Activated CD4-positive, CD25-positive, alpha-beta regulatory T cell treated with anti-CD3 and anti-CD28 coated beads, Interleukin-2, amount 50 U/mL, for 24 hours (primary cell): ENCODE measurements around the gene LIPC.

Source experiments
- ATAC-seq, 2 donors: fragments of 150-1000 bp; cut with Tn5 transposase; one replicate each; pipeline ENCODE4 v1.10.0; 2021; ENCODE audit warnings: mild to moderate bottlenecking in 1 of 2, moderate library complexity in 1 of 2

Gene LIPC

DNA sequence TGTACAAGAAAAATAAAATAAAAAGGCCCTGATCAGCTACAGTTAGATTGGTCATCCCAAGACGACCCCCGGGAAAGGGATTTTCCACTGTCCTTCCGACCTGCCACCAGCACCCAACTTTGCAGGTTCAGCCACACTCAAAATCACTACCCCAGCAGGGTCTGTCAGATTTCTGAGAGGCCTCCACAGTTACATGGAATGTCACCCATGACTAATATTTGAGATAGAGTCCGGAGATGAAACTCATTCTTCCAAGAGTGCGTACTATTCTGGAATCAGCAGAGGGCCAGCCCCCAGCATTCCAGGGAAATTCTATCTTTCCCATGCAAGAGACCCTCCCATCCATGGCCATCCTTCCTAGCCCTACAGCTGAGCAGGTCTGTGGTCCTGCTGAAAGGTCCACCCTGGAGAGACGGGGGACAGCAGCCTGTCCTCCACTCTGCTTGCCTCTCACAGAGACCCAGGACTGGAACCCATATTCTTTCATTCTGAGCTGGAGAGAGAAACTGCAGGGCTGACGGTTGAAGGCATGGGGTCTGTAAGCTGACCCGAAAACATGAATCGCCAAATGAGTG is 5.8 kb downstream of the LIPC start:
- ATAC-seq: no peak

DNA sequence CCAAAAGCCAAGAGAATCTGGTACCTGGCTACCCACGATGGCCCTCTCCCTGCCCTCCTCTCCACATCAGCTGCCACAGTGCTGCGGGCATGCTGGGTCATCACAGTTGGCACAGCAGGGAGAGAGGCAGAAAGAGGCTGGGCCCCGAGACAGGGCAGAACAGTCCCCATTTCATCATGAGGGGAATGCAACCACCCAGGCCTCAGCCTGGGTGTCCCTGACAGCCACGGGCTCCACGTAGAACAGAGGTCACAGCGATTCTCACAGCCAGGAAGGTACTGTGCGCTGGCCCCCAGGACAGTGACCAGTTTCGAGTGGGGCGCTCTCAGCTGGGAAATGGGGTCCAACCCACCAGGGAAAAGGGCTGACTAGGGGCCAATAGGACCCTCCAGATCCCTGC is 6.3 kb downstream of the LIPC start:
- ATAC-seq: no peak

DNA sequence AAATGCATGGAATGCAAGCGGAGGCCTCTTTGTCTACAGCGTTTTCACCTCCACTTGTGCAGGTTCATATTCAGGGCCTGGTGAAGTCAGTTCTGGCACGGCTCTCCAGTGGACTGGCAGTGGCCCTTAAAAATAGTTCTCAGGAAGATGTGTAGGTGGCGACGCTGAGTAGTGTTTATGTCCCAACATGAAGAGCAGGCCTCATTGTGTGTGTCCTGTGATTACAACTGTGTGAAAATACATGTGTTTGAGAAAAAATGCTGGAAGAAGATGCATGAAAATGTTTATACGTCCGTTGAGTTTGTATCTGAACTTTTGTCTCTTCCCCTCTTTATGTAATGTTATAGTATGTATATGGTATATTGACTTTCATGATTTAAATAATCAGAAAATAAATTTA is 7.2 kb downstream of the LIPC start:
- peak in 1 of 2 donors; percentile 41 for ATAC-seq

DNA sequence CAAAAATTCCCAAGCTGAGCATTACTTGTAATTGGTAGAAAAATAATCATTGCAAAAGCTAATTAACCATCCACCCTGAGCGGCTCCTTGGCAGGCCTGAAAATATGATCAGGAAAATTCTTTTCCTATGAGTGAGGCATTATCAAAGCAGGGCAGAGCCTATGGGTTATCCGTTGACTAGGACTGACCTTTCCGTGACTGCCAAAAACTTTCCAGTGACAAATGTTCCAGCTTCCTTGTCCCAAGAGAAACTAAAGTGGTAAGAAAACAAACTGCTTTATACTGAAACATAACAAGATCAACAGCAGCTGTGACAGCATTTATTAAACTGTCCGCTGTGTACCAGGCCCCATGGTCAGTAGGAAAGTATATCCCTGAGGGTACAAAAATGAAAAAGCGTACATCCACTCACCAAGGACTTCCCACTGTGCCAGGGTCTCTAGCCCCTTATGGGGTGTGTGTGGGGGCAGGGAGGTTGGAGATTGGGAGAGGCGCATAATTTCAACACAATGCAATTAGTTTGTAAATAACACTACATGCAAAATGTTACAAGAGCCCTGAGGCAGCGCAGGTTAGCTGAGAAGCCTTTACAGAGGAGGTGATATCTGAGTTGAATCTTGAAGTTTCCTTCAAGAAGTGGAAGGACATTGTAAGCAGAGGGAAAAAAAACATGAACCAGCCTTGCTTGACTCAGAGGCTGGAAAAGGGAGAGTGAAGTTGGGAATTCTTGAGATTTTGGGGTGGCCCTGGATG is 8.5 kb downstream of the LIPC start:
- ATAC-seq: no peak

DNA sequence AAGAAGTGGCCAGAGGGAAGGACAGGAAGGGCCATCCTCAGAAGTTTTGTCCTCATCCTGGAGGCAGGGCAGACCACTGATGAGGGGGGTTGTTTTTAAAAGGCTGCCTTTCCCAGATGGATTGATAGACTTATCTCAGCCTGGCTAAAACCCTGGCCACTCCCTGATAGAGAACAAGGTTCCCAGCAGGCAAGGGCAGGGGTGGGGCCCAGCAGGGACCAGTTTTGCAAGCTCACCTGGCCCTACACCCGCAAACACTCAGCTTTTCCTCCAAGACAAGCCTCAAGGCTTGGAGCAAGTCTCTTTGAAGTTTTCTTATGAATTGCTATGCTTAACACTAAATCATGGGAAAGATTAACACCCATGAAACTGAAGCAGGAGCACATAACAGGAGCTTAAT is 9.1 kb downstream of the LIPC start:
- ATAC-seq: no peak

DNA sequence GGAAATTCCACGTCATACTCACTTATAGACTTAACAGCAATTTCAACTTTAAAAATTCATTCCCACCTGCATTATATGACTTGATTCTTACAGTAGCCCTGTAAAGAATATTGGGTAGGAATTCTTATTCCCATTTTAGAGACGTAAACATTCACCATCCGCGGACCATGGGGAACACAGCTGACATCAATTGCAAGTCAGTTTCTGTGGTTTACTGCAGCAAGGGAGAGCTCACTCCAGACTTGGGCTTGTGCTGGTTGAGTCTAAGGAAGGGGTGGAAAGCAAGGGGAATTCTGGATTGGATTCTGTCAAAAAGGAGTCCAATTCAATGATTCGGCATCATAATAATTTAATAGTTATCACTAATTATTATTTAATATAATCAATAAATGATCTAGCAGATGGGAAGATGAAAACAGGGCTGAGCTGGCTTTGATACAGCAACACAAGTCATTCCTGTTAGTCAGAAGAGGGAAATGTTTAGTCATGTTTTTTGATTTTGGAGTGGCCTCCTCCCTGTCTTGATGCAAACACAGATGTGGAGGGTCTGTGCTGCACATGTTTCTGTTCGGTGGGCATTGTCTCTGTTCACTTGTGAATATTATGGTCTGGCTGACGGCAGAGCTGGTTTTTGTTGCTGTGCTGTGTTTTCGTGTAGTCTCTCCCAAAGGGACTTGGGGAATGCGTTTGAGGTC is 9.7 kb downstream of the LIPC start:
- peak in 1 of 2 donors; percentile 30 for ATAC-seq

DNA sequence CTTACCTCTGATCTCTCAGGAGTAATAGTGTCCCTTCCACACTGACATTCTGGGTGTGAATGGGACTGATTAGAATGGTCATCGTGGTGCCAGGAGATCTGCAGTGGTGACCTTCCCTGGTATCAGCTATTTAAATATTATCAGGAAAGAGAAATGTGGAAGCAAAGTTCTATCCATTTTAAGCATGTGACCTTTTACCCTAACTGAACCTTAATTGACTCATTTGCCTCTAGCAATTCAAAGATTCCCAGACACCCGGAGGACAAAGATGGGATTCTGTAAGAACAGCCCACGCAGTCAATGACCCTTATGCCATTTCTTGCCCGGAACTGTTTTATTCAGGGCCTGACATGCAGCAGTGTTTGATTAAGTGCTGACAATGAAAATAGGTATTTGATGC is 10.3 kb downstream of the LIPC start:
- ATAC-seq: no peak

DNA sequence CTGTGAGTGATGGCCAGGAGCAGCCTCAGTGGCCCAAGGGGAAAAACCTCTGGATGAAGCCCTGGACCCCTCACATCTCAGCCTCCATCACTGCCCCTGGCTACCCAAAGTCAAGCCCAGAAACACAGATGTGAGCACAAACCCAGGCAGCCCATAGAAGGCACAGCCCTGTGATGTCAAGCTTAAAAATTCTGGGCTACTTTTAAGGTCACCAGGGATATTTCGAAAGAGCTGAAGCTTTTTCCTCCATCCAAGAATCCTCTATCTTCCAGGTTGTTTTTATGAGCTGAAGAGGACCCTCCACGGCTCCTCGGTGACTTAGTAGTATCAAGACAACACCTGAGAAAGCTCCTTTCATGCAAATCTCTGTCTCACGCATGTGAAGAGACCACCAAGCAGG is 11.5 kb downstream of the LIPC start:
- no peak for ATAC-seq

DNA sequence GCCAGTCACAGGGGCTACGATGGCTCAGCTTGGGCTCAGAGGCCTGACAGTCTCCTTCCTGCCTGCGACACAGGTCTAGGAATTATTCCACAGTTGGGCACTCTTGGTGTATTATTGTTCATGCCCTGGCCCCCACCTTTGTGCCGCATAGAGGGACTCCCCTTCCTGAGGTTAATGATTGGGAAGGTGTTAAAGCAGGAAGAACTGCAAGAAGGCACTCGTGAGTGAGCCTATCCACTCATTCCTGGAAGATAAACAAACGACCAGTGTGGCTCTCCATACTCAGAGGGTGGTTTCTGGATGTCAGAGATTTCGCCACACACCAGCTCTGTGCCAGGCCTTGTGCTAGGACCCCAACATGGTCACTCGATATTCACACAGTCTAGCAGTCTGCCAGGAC is 12.3 kb downstream of the LIPC start:
- ATAC-seq: no peak

DNA sequence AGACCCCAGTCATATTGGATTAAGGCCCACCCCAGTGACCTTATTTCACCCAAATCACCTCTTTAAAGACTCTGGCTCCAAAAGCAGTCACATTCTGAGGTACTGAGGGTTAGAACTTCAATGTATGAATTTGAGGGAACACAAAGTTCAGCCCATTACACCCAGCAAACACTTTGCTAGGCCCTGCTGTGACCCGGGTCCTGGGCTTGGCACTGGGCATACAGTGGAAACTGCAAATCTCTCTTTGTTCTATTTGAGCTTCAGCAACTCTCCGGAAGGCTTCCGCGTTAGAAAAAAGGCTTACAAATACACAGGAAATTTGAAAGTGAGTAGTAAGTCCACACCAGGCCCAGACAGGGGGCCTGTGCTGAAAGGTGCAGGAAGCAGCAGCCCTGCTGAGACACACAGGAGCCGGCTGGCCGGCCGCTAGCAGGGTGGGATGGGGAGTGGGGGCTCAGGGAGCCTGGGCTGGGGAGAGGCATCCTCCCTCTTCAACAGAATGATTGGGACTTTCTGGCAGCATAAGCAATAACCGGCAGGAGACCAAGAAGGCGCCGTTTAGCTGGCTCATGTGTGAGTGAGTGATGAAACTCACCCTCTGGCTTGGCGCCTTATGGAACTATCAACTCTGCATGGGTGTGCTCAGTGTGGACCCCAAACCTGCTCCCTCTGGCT is 13.0 kb downstream of the LIPC start:
- no peak for ATAC-seq

DNA sequence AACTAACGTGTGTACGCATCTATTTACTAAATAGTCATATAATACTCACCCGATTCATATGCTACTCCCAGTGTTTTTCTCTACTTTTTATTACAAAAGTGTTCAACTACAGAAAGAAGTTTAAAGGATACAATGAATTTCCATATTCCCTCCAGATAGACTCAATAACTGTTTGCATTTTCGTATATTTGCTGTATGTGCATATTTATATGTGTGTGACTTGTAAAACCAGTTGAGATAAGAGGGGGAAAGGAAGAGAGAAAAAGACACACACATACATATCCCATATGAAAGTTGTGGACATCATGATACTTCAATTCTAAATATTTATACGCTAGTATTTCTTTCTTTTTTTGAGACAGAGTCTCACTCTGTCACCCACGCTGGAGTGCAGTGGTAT is 14.1 kb downstream of the LIPC start:
- no peak for ATAC-seq

DNA sequence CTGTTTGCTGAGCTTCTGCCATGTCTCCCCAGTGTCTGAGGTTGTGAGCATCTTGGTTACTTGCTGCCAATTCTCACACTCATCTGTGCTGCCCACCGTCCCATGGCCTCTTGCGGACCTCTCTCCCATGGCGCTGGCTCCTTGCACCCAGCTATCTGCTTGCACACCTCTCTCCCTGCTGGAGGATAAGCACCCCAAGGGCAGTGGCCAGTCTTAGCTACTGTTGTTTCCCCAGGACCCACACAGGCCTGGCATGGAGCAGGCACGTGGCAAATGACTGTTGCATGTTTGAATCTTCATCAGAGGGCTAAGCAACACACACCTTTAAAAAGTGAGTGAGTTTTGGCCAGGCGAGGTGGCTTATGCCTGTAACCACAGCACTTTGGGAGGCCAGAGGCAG is 14.7 kb downstream of the LIPC start:
- ATAC-seq: no peak

DNA sequence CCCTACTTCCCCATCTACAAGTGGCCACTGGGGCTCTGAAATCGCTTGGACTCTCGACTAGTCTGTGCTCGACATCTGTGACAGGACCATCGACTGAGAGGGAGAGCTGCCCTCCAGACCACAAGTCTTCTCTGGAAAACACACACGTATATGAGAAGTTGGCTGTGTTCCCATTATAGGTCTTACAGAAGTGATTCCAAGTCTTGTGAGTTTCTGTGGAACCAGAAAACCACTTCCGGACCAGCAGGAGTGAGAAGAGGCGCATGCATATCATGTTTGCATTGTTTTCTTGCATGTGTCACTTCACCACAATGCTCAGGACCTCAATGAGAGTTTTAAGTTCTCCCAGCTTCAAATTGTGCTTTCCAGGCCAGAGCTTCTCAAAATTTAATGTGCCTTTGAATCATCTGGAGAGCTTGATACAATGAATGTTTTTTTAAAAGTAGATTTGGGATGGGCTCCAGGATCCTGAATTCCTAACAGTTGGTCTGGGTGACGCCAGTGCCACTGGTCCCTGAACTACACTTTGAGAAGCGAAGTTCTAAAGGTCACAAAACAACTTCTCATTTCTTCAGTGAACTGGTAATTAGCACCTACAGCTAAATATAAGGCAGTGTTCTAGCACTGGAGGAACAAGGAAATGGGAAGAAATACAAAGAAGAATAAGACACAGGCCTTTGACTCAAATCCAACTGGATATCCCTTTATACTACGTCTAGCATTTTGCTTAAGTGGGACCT is 15.7 kb downstream of the LIPC start:
- ATAC-seq: no peak

DNA sequence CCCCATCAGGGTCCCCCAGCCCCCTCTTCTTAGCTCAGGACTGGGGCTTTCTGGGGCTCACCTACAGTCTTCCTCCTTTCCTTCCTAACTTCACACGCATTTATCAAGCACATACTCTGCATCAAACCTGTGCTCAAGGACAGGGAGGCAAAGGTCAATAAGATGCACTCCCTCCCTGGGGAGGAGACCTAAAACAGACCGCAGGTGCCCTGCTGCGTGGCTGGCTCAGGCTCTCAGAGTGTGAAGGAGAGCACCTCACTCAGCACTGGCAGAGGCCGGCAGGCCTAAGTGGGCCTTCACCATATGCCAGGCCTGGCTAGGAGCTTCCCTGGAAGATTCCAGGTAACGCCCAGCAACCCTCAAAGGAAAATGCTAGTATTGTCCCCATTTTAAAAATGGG is 16.5 kb downstream of the LIPC start:
- ATAC-seq: no peak

DNA sequence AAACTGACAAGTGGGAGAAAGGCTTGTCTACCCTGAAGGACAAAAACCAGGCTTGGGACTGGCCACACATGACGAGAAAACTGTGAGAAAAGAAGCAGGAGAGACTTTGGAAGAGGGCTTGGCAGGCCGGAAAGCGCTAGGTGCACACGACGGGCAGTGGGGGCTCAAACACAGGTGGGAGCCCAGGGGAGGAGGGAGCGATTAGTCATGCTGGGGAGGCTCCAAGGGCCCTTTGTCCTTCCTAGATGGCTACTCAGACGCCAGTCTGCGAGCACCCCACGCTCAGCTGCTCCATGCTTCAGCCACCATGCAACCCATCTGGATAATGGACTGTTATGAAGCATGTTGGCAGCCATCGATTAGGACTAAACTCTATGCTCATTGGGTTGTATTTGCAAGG is 17.1 kb downstream of the LIPC start:
- ATAC-seq: no peak

DNA sequence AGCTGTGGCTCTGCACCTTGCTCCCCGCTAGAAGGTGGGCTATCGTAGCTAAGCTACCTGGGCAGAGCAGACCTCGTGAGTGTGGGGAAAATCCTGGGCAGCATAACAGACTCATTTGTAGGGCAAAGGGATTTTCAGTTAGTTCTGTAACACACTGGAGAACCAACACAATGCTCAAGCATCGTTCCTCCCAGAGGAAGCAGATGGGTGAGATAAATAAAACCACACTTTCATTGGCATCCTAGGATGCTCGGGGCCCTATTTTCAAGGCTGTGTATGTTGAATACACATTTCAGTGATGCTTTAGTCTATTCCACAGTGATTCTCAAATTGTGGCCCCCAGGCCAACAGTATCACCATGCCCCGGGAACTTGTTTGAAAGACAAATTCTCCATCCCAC is 20.0 kb downstream of the LIPC start:
- no peak for ATAC-seq

DNA sequence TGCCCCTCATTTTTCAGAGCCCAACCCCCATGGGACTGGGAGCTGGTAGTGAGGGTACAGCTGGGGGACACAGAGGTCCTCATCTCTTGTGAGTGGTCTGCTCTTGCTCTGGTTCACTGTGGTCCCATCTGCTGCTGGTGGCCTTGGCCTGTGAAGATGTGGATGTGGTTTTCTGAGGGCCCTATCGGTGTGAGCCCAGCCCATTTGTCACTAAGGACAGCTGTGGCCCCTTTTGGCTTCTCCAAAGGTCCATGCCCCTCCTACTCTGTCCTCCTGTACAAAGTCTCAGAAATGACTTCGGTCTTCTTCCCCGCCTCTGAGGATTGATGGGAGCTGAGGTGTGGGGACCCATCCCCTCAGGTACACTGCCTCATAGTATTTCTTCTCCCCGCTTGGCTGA is 21.0 kb downstream of the LIPC start:
- ATAC-seq: no peak

DNA sequence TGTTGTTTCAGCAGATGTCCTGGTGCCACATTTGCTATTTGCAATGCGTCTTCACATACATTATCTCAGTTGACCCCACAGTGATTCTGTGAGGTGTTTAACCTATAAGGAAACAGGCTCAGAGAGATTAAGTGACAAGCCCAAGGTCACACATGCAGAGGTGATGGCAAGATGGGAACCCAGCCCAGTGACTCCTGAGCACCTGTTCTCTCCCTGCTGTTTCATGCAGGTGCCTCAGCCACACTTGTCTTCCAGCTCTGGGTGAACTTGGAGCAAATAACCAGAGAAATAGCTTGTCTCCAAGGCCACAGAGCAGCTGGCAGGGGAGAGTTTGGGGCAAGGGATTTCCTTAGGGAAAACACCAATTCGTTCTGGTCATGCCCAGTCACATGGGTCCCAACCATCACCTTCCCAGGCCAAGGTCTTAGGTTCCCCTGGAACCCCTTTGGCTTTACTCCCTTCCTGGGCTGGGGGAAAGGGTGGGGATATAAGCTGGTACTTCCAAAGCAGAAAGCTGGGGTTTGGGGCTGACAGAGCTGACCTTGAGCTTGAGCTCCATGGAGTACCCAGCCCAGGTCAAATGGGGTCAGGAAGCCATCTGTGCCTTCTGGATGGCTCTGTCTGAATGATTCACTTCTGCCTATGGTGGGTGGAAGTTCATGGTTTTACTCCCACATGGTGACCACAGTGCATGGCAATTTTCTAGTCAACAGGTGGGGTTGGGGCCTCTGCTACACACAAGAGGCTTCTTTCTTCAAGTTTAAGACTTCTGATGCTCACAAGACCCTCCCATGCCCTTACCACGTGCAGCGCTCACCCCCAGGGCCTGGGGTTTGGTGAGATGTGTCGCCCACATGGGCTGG is 22.4 kb downstream of the LIPC start:
- peak; percentile 79 to 84 for ATAC-seq

DNA sequence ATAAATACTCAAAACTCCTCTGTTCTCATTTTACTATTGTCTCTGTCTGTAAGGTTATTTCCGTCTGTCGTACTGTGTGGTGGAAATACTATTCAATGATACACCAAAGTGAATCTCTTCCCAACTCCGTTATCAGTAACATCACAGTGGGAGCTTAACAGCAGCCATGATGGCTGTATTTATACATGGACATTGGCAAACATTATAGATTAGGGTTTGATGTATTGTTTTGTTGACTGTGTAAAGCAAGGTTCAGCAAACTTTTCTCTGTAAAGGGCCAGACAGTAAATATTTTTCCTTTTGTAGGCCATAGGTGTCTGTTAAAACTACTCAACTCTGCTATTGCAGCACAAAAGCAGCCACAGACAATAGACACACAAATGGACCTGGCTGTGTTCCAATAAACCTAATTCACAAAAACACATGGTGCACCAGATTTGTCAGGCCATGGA is 23.2 kb downstream of the LIPC start:
- ATAC-seq: no peak

DNA sequence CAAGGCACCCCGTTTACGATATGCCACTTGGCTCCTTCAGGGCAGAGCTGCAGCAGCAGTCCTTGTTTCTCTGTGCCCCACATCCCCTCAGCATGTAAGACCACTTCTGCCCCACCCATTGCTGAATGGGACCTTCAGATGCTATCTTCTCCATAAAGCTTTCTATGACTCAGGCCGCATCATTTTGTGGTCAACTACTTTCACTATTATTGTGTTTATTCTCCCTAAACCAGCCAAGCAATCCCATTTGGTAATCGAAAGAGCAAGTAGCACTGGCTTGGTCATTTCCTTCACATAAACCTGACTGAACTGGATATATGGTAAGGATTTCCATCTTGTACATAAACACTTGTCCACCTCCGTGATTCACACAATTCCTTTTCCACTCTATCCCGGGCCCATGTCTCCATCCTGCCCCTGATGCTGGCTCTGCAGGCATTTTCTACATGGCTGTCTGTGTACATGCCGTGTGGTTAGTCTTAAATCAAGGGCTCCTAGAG is 25.7 kb downstream of the LIPC start:
- ATAC-seq: peak; percentile 53 to 62

DNA sequence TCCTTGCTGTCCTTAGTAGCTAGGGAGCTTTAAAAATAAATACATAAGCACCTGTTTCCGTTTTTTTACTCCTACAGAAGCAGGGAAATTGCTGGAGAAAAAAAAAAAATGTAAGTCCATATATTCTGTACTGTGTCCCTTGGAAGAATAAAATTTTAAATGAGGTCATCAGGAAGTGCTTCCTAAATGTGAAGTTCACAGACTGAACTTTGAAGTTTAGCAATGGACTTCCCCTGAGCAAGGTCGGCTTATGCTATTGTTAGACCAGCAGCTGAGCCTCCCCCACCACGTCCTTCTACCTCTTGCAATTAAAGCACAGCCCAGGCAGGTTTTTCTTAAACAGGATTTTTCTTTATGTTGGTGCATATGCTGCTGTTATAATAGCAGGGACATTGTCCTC is 26.3 kb downstream of the LIPC start:
- ATAC-seq: no peak

DNA sequence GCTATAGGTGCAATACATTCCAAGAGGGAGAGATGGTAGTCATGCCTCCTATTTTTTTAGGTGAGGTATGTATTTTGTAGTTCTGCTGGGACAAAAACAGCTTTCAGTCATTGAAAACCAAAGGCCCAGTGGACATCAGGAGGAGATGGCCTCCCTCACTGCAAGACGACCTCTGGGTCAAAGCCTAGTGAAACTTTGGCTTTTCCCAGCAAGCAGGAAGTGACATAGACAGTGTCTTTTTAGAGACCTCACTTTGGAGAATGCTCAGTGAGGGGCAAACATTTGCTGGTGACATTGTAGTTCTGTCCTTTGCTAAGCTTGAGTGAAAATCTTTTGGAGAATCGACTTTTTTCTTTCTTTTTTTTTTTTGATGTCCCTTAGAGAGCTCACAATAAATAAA is 27.3 kb downstream of the LIPC start:
- ATAC-seq: no peak
